Left lung (tissue), 10 donors: Measurements from ENCODE around the gene RNF217. TPM values are rescaled to one million over a fixed set of nuclear protein-coding genes. Genes with fewer than 3 reads are reported as not detected.

ENCODE experiments used
- ATAC-seq: fragments of 200-7000 bp; cut with Tn5 transposase; one replicate; pipeline ENCODE4 v1.9.1; 2020; ENCODE audit warnings: moderate library complexity
- DNase-seq, 4 donors: peaks; one replicate each; pipeline ENCODE4 v3.0.0-alpha.2; 2013 to 2020
- H3K27ac ChIP-seq, 2 donors: fragments of 200-600 bp; sonication (generic) in 1 of 2; one replicate each; pipeline versions ENCODE4 v1.5.0 to v1.8.0; 2020 to 2021
- H3K27me3 ChIP-seq, 2 donors: fragments of 200-600 bp; sonication (generic) in 1 of 2; one replicate each; pipeline versions ENCODE4 v1.5.0 to v1.8.0; 2020 to 2021
- H3K36me3 ChIP-seq, 2 donors: fragments of 200-600 bp; sonication (generic) in 1 of 2; one replicate each; pipeline versions ENCODE4 v1.5.0 to v1.8.0; 2020 to 2021
- H3K4me1 ChIP-seq, 2 donors: fragments of 200-600 bp; one replicate each; pipeline ENCODE4 v1.8.0; 2021
- H3K4me3 ChIP-seq, 2 donors: fragments of 200-600 bp; sonication (generic) in 1 of 2; one replicate each; pipeline versions ENCODE4 v1.5.0 to v1.8.0; 2020 to 2021; ENCODE audit warnings: mild to moderate bottlenecking in 1 of 2
- H3K9me3 ChIP-seq, 2 donors: fragments of 200-600 bp; sonication (generic) in 1 of 2; one replicate each; pipeline versions ENCODE4 v1.5.0 to v1.8.0; 2020 to 2021
- CTCF ChIP-seq, 2 donors: fragments of 200-600 bp; sonication (generic) in 1 of 2; IDR thresholded peaks; one replicate each; pipeline versions ENCODE4 v1.5.0 to v1.8.0; 2021; ENCODE audit warnings: antibody characterized with exemption in 2 of 2
- intact Hi-C, 2 donors: fragments of 100-400 bp; cut with DNase I; formaldehyde crosslinking; loops; one replicate each; pipeline versions ENCODE4 v1.11.2 to v1.14.2; 2022
- polyA plus RNA-seq, 6 donors: library from polyadenylated mRNA; unstranded; fragments of 120-200 nt; gene quantifications; one replicate each; pipeline ENCODE4 v1.2.1, GENCODE V29; 2013; ENCODE audit not compliant: insufficient read length in 6 of 6
- total RNA-seq, 2 donors: library from RNA; stranded (reverse); fragmentation: NEBNext Ultra II Directional; extraction: Animal tissue kit (Norgen Biotek cat#: 25700); gene quantifications; one replicate each; pipeline ENCODE4 v1.2.1, GENCODE V29; 2021
- donor health status: DM: no; HTN: yes; CAD: no.
- donor health status: DM: no; HTN: no; CAD: no.

RNF217 gene
- total and polyA plus RNA-seq, 8 donors: 17.2 to 31.4 (median 23.1) TPM

DNA sequence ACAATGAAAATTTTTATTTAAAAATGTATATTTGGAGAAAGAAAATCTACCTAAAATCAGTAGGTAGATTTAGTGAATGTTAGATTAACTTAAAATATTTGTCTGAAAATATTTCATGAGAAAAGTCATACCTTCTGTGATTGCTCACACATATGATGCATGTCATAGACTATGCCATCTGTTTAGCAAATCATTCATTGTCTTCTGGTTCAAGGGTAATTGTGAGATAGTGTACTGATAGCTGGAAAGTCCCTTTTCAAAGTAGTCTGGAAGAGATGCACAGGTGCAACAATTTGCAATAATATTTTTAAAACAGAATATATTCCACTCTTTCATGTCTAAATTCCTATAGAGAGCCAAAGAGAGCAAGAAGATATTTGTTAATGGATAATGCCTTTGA is 21.0 kb upstream of the RNF217 start:
- no peak for ATAC-seq
- Histone ChIP-seq H3K27me3 (no peaks in the 10 kb centered on the region), H3K36me3 (no peaks in the 10 kb centered on the region), H3K27ac (no peak overlapping the region), H3K4me1 (no peaks in the 10 kb centered on the region), H3K4me3 (no peak overlapping the region), H3K9me3 (no peaks in the 10 kb centered on the region)
- DNase-seq: no peak
- TF ChIP-seq CTCF (IDR thresholded peaks at IDR 0.05): no peak
- intact Hi-C loops: no loop called here

DNA sequence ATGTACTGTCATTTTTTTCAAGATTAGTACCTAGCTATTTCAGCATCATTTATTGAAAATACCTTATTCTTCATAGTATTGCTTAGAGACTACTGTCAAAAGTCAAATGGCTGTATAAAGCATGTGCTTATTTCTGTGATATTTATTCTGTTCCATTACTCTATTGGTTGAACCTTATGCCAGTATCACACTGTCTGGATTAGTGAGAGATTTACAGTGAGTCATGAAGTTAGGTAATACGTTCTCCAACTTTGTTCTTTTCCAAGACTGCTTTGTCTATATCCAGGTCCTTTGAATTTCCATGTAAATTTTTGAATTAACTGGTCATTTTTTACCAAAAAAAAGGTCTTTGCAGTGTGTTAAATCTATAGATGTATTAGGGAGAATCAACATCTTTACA is 18.6 kb upstream of the RNF217 start:
- ATAC-seq: no peak
- no peak for DNase-seq
- intact Hi-C loops: no loop called here

GRCh38 chr6:124947971-124948451 is 14.2 kb upstream of the RNF217 start:
- Histone ChIP-seq H3K4me1 (no peaks in the 10 kb centered on the region), H3K27ac (no peak overlapping the region), H3K36me3 (no peaks in the 10 kb centered on the region), H3K4me3 (no peak overlapping the region), H3K9me3 (no peaks in the 10 kb centered on the region), H3K27me3 (no peaks in the 10 kb centered on the region)
- DNase-seq: no peak
- no peak for ATAC-seq
- intact Hi-C loops: no loop called here
- no peak for TF ChIP-seq CTCF (IDR thresholded peaks at IDR 0.05)

More for the DNA sequence above, 18.6 kb upstream of the RNF217 start:
- no peak for TF ChIP-seq CTCF (IDR thresholded peaks at IDR 0.05)
- Histone ChIP-seq H3K36me3 (no peaks in the 10 kb centered on the region), H3K4me3 (no peak overlapping the region), H3K9me3 (no peaks in the 10 kb centered on the region), H3K27me3 (no peaks in the 10 kb centered on the region), H3K4me1 (no peaks in the 10 kb centered on the region), H3K27ac (no peak overlapping the region)

- no peak overlapping the region for H3K4me3 ChIP-seq
- no peak for ATAC-seq
- H3K36me3 ChIP-seq: no peaks in the 10 kb centered on the region
- no peak for TF ChIP-seq CTCF (IDR thresholded peaks at IDR 0.05)
- intact Hi-C loops: no loop called here
- no peak overlapping the region for H3K27ac ChIP-seq
- H3K9me3 ChIP-seq: no peaks in the 10 kb centered on the region
- no peak for DNase-seq
- peaks cover 0 to 5% of the 10 kb centered on the region in 2 donors for H3K4me1 ChIP-seq
- no peaks in the 10 kb centered on the region for H3K27me3 ChIP-seq
Measured at GRCh38 chr6:124949706-124950105, 12.5 kb upstream of the RNF217 start.

GRCh38 chr6:124953808-124954207 is 8.4 kb upstream of the RNF217 start:
- DNase-seq: no peak
- intact Hi-C loops: no loop called here
- no peak for ATAC-seq

More at GRCh38 chr6:124953808-124954207, 8.4 kb upstream of the RNF217 start:
- Histone ChIP-seq H3K36me3 (no peaks in the 10 kb centered on the region), H3K4me3 (no peak overlapping the region), H3K27ac (no peak overlapping the region), H3K9me3 (no peaks in the 10 kb centered on the region), H3K27me3 (no peaks in the 10 kb centered on the region), H3K4me1 (peaks cover 0 to 5% of the 10 kb centered on the region in 2 donors)
- TF ChIP-seq CTCF (IDR thresholded peaks at IDR 0.05): no peak
